ENCODE measurements around the gene ISYNA1. TPM values are rescaled to one million over a fixed set of nuclear protein-coding genes. Genes with fewer than 3 reads are reported as not detected.

The ISYNA1 gene
- total and polyA plus RNA-seq, 2 of the 8 experiments (the other 6 are each of a cell fraction or from before 2014, with no cell fraction given), result 207 to 264 TPM

- no peak overlapping the region for H2AK5ac ChIP-seq (ENCODE audit: low read depth, low read length)
- H3K4me2 ChIP-seq (ENCODE audit: insufficient read depth in 1 of 2, low read depth in 2 of 2, low read length in 2 of 2), result no peak overlapping the region
- H3K79me2 ChIP-seq (ENCODE audit: control insufficient read depth in 1 of 2, insufficient read depth in 2 of 2, low read length in 2 of 2), result peaks cover 0 to 29% of the 10 kb centered on the region in 2 experiments; a peak in 1 of 4 replicates
- no peak for FAIRE-seq
- H3K4me3 ChIP-seq (ENCODE audit: extremely low read depth in 1 of 4, insufficient read depth in 2 of 4, low read depth in 3 of 4, low read length in 4 of 4), result no peak overlapping the region
- ChIA-PET CTCF (ENCODE audit: partially characterized antibody) (interaction anchor here (1.0 to 18.5 kb wide), 7 partner anchors 13 to 373 kb away, joined by 3 to 458 read pairs (median 11); partner anchors contain the start of gene ELL), POLR2A (ENCODE audit: partially characterized antibody) (no interaction called here)
- no peak for TF ChIP-seq BRCA1 (IDR thresholded peaks at IDR 0.05; ENCODE audit: low read depth, low read length)
- TF ChIP-seq POLR2AphosphoS5 (IDR thresholded peaks at IDR 0.05; ENCODE audit: low read depth, low read length), result no peak
- no peak overlapping the region for H4K91ac ChIP-seq (replicated peaks; ENCODE audit: insufficient read length, low read length)
- H2BK5ac ChIP-seq (ENCODE audit: low read depth, low read length), result no peak overlapping the region
- H4K5ac ChIP-seq (ENCODE audit: insufficient read length, low read depth, low read length), result no peak overlapping the region
- H3K23ac ChIP-seq (ENCODE audit: insufficient read length), result no peak overlapping the region
- H4K20me1 ChIP-seq (replicated peaks in 1 of 2; ENCODE audit: control insufficient read depth in 1 of 2, insufficient read depth in 2 of 2, low read length in 2 of 2), result peaks cover 8 to 30% of the 10 kb centered on the region in 2 experiments
- no peak overlapping the region for H2BK120ac ChIP-seq (replicated peaks; ENCODE audit: low read depth, low read length)
- no peak overlapping the region for H2BK15ac ChIP-seq (ENCODE audit: low read length)
- no peak overlapping the region for H3K9ac ChIP-seq (replicated peaks in 1 of 4; ENCODE audit: extremely low read depth in 1 of 4, low read depth in 3 of 4, low read length in 3 of 4)
- no peak overlapping the region for H2AFZ ChIP-seq (ENCODE audit: low read length)
- no peak overlapping the region for H3K4ac ChIP-seq (replicated peaks; ENCODE audit: insufficient read length, low read depth, low read length)
- peaks cover 0 to 16% (median 8%) of the 10 kb centered on the region in 4 experiments; a peak in 5 of 7 replicates for H3K4me1 ChIP-seq (replicated peaks in 1 of 4; ENCODE audit: control insufficient read depth in 3 of 4, insufficient read depth in 4 of 4, low read length in 3 of 4)
- H4K8ac ChIP-seq (ENCODE audit: extremely low read depth, insufficient read depth, low read length), result no peak overlapping the region
- H2BK12ac ChIP-seq (ENCODE audit: low read depth, low read length), result no peak overlapping the region
- 90% methylated on average over 8 of the region's 8 CpGs; no CpG with 5 or more reads in 1 of the 2 experiments for WGBS, 2 experiments (ENCODE audit: extremely low coverage in 1 of 2, insufficient coverage in 1 of 2, insufficient read length in 1 of 2, insufficient replicate concordance in 2 of 2, low coverage in 1 of 2, low lambda C conversion rate in 2 of 2, missing lambda C conversion rate in 1 of 2)
- H2BK20ac ChIP-seq (ENCODE audit: low read length), result no peak overlapping the region
- no peaks in the 10 kb centered on the region for H3K27me3 ChIP-seq (replicated peaks in 1 of 4; ENCODE audit: control insufficient read depth in 3 of 4, extremely low read depth in 1 of 4, insufficient read depth in 3 of 4, low read length in 3 of 4)
- no peaks in the 10 kb centered on the region for H3K36me3 ChIP-seq (ENCODE audit: control insufficient read depth in 2 of 4, insufficient read depth in 4 of 4, low read length in 3 of 4)
- H3K18ac ChIP-seq (ENCODE audit: extremely low read depth, low read length), result no peak overlapping the region
- no peaks in the 10 kb centered on the region for H3K9me3 ChIP-seq (ENCODE audit: insufficient read depth in 2 of 2, low read depth in 1 of 2, low read length in 1 of 2)
- H3K27ac ChIP-seq (ENCODE audit: low read depth, low read length), result no peak overlapping the region
- H3K14ac ChIP-seq (ENCODE audit: insufficient read length), result no peak overlapping the region
- H3K56ac ChIP-seq (replicated peaks; ENCODE audit: insufficient read length, low read depth, low read length), result no peak overlapping the region
- 0 out of 2 replicates have a peak, but pooled peaks cover 4% of the 10 kb centered on the region for H3K23me2 ChIP-seq (ENCODE audit: low read depth, low read length)
- no peak for DNase-seq (ENCODE audit: low read depth in 1 of 2, low spot score in 2 of 2)
- peaks cover 39% of the 10 kb centered on the region for H3K79me1 ChIP-seq (ENCODE audit: low read depth, low read length)
These were observed 48.8 kb upstream of the ISYNA1 start for GRCh38 chr19:18486746-18487145.
